WTC11 (cell line): Measurements from ENCODE around the gene CHTF8. TPM values are rescaled to one million over a fixed set of nuclear protein-coding genes. Genes with fewer than 3 reads are reported as not detected.

Source experiments
- ATAC-seq: fragments of 200-7000 bp; cut with Tn5 transposase; 2 replicates; pipeline ENCODE4 v1.10.0; 2021; ENCODE audit warnings: mild to moderate bottlenecking, moderate library complexity
- CTCF ChIA-PET: fragments of 300-600 bp; sonication (Branson Sonifier 250); formaldehyde crosslinking; loops from one replicate; lab custom pipeline; 2021; ENCODE audit warnings: antibody characterized with exemption; lab: Charles Lee
- POLR2A ChIA-PET: fragments of 350-600 bp; sonication (Branson Sonifier 250); formaldehyde crosslinking; loops from one replicate; lab custom pipeline; 2021; ENCODE audit warnings: antibody characterized with exemption; lab: Charles Lee
- DNase-seq: peaks from one replicate; pipeline ENCODE4 v3.0.0; 2021; ENCODE audit warnings: low spot score
- H3K27ac Mint-ChIP-seq: 2 replicates; pipeline ENCODE4 v1.8.0; 2021; ENCODE audit warnings: mixed read lengths
- H3K27me3 Mint-ChIP-seq: 2 replicates; pipeline ENCODE4 v1.8.0; 2021; ENCODE audit warnings: low read depth, mild to moderate bottlenecking, moderate library complexity, mixed read lengths
- H3K36me3 Mint-ChIP-seq: 2 replicates; pipeline ENCODE4 v1.8.0; 2021; ENCODE audit warnings: mixed read lengths
- H3K4me1 Mint-ChIP-seq: 2 replicates; pipeline ENCODE4 v1.8.0; 2022; ENCODE audit warnings: mixed read lengths
- H3K4me3 Mint-ChIP-seq: 2 replicates; pipeline ENCODE4 v1.8.0; 2021; ENCODE audit warnings: mild to moderate bottlenecking, moderate library complexity, mixed read lengths
- H3K9me3 Mint-ChIP-seq: 2 replicates; pipeline ENCODE4 v1.8.0; 2021; ENCODE audit warnings: mixed read lengths
- CREB1 ChIP-seq: sonication (generic); formaldehyde crosslinking; IDR thresholded peaks from 2 replicates; pipeline ENCODE4 v1.8.0; 2023; ENCODE audit warnings: mild to moderate bottlenecking, missing genetic modification reagents
- CREM ChIP-seq: sonication (generic); formaldehyde crosslinking; IDR thresholded peaks from 2 replicates; pipeline ENCODE4 v1.8.1; 2022; ENCODE audit warnings: mild to moderate bottlenecking, missing genetic modification reagents, moderate library complexity
- FOXK1 ChIP-seq: sonication (generic); formaldehyde crosslinking; IDR thresholded peaks from 2 replicates; pipeline ENCODE4 v1.8.0; 2022; ENCODE audit warnings: mild to moderate bottlenecking, moderate library complexity, missing genetic modification reagents
- GABPB1 ChIP-seq: sonication (generic); formaldehyde crosslinking; IDR thresholded peaks from 2 replicates; pipeline ENCODE4 v1.8.1; 2023; ENCODE audit warnings: mild to moderate bottlenecking, missing genetic modification reagents
- JAZF1 ChIP-seq: fragments of 250-450 bp; sonication (Bioruptor Pico); IDR thresholded peaks from 2 replicates; pipeline ENCODE4 v1.9.0; 2021; ENCODE audit warnings: moderate library complexity, mild to moderate bottlenecking, inconsistent platforms
- MYBL2 ChIP-seq: sonication (generic); formaldehyde crosslinking; IDR thresholded peaks from 2 replicates; pipeline ENCODE4 v1.8.1; 2023; ENCODE audit warnings: mild to moderate bottlenecking, moderate library complexity, missing genetic modification reagents
- PRRX2 ChIP-seq: fragments of 250-450 bp; sonication (Bioruptor Pico); IDR thresholded peaks from 2 replicates; pipeline ENCODE4 v1.8.0; 2021; ENCODE audit warnings: mild to moderate bottlenecking
- SMAD4 ChIP-seq: sonication (generic); formaldehyde crosslinking; IDR thresholded peaks from 2 replicates; pipeline ENCODE4 v1.8.0; 2022; ENCODE audit warnings: mild to moderate bottlenecking, missing genetic modification reagents
- SP1 ChIP-seq: sonication (generic); formaldehyde crosslinking; conservative IDR thresholded peaks from 2 replicates; pipeline ENCODE4 v1.8.1; 2022; ENCODE audit warnings: missing genetic modification reagents
- ZNF121 ChIP-seq: sonication (generic); formaldehyde crosslinking; IDR thresholded peaks from 2 replicates; pipeline ENCODE4 v1.8.0; 2023; ENCODE audit warnings: missing genetic modification reagents
- ZNF263 ChIP-seq: sonication (generic); formaldehyde crosslinking; IDR thresholded peaks from 2 replicates; pipeline ENCODE4 v1.8.1; 2022; ENCODE audit warnings: low read depth, mild to moderate bottlenecking, moderate library complexity, missing genetic modification reagents
- total RNA-seq: library from RNA; stranded (reverse); gene quantifications from 3 replicates; pipeline ENCODE4 v1.2.3, GENCODE V29; 2021
- TF ChIP-seq, protein P1 (sequence below): sonication (generic); formaldehyde crosslinking; IDR thresholded peaks from 2 replicates; pipeline ENCODE4 v1.8.1; 2022; ENCODE audit warnings: low read depth, missing genetic modification reagents, borderline replicate concordance
- TF ChIP-seq, protein P2 (sequence below): fragments of 200-600 bp; IDR thresholded peaks from 2 replicates; pipeline ENCODE4 v1.8.0; 2022; ENCODE audit warnings: antibody characterized with exemption
- TF ChIP-seq, protein P3 (sequence below): sonication (generic); formaldehyde crosslinking; IDR thresholded peaks from 2 replicates; pipeline ENCODE4 v1.8.1; 2023; ENCODE audit warnings: mild to moderate bottlenecking, missing genetic modification reagents
- TF ChIP-seq, protein P4 (sequence below): sonication (generic); formaldehyde crosslinking; IDR thresholded peaks from 2 replicates; pipeline ENCODE4 v1.8.0; 2022; ENCODE audit warnings: missing genetic modification reagents
- TF ChIP-seq, protein P5 (sequence below): sonication (generic); formaldehyde crosslinking; IDR thresholded peaks from 2 replicates; pipeline ENCODE4 v1.8.1; 2022; ENCODE audit warnings: low read depth, mild to moderate bottlenecking, moderate library complexity, missing genetic modification reagents, borderline replicate concordance
- TF ChIP-seq, protein P6 (sequence below): fragments of 250-450 bp; sonication (Bioruptor Pico); IDR thresholded peaks from 2 replicates; pipeline ENCODE4 v1.9.0; 2021; ENCODE audit warnings: mild to moderate bottlenecking

CHTF8 gene
- total RNA-seq, 1 experiment from 2014 or later = 115 TPM

DNA sequence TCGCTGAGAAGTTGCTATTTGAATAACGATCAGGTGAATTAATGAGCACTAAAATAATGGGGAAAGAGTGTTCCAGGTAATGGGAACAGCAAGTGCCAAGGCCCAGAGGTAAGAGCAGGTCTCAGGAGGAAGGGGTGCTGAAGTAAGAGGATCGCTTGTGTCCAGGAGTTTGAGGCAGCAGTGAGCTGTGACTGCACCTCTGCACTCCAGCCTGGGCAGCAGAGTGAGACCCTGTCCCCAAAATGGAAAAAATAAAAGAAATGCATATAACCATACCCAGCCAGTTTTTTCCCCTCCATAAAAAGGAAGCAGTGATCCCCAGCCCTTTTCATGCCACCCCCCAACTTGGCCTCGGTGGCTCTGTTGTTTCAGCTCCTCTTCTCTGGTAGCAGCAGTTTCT, 43.7 kb downstream of the CHTF8 start:
- H3K4me3 Mint-ChIP-seq = no peak overlapping the region
- DNase-seq (no peak), ATAC-seq (no peak)
- H3K36me3 Mint-ChIP-seq = peaks cover 8% of the 10 kb centered on the region
- ChIA-PET CTCF (interaction anchor here (1.2 to 1.9 kb wide), 6 partner anchors 10 to 24 kb away, joined by 3 to 6 read pairs (median 4); no protein-coding TSS in a partner anchor), POLR2A (interaction anchor here (1.2 to 1.5 kb wide), 2 partner anchors 12 to 17 kb away, joined by 4 read pairs; partner anchors contain the start of gene HAS3)
- no peaks in the 10 kb centered on the region for H3K9me3 Mint-ChIP-seq
- H3K27ac Mint-ChIP-seq = peak overlapping the region; percentile 7; the same call in 1 of the 2 replicates
- H3K4me1 Mint-ChIP-seq = peaks cover 45% of the 10 kb centered on the region
- H3K27me3 Mint-ChIP-seq = no peaks in the 10 kb centered on the region
- TF ChIP-seq PRRX2 (CRISPR knock-in tag) (no peak), ZNF121 (peak; percentile 97)

DNA sequence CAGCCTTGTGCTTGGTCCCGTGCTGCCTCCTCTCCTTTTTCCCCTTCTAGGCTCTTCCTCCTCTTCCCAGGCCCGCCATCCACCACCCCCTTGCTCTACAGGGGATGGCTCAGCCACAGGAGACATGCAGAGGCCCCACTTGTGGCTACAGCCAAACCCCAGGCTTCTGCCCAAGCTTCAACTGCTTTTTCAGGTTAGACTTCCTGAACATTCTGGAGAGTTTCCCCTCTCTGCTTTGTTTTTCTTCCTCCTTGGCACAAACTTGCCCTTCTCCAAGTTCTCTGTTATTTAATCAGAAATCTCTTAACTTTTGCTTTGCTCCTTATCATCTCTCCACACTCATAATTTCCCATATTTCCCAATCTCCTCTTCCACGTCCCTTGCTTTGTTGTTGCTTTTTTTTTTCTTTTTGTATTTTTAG, 45.2 kb downstream of the CHTF8 start:
- no peak for ATAC-seq
- no peaks in the 10 kb centered on the region for H3K27me3 Mint-ChIP-seq
- TF ChIP-seq GABPB1 (CRISPR knock-in tag) = no peak
- TF ChIP-seq, protein P1, sequence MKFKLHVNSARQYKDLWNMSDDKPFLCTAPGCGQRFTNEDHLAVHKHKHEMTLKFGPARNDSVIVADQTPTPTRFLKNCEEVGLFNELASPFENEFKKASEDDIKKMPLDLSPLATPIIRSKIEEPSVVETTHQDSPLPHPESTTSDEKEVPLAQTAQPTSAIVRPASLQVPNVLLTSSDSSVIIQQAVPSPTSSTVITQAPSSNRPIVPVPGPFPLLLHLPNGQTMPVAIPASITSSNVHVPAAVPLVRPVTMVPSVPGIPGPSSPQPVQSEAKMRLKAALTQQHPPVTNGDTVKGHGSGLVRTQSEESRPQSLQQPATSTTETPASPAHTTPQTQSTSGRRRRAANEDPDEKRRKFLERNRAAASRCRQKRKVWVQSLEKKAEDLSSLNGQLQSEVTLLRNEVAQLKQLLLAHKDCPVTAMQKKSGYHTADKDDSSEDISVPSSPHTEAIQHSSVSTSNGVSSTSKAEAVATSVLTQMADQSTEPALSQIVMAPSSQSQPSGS (CRISPR knock-in tag) = no peak
- TF ChIP-seq, protein P2, sequence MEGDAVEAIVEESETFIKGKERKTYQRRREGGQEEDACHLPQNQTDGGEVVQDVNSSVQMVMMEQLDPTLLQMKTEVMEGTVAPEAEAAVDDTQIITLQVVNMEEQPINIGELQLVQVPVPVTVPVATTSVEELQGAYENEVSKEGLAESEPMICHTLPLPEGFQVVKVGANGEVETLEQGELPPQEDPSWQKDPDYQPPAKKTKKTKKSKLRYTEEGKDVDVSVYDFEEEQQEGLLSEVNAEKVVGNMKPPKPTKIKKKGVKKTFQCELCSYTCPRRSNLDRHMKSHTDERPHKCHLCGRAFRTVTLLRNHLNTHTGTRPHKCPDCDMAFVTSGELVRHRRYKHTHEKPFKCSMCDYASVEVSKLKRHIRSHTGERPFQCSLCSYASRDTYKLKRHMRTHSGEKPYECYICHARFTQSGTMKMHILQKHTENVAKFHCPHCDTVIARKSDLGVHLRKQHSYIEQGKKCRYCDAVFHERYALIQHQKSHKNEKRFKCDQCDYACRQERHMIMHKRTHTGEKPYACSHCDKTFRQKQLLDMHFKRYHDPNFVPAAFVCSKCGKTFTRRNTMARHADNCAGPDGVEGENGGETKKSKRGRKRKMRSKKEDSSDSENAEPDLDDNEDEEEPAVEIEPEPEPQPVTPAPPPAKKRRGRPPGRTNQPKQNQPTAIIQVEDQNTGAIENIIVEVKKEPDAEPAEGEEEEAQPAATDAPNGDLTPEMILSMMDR = no peak
- TF ChIP-seq, protein P3, sequence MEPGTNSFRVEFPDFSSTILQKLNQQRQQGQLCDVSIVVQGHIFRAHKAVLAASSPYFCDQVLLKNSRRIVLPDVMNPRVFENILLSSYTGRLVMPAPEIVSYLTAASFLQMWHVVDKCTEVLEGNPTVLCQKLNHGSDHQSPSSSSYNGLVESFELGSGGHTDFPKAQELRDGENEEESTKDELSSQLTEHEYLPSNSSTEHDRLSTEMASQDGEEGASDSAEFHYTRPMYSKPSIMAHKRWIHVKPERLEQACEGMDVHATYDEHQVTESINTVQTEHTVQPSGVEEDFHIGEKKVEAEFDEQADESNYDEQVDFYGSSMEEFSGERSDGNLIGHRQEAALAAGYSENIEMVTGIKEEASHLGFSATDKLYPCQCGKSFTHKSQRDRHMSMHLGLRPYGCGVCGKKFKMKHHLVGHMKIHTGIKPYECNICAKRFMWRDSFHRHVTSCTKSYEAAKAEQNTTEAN (CRISPR knock-in tag) = no peak
- no peak for TF ChIP-seq SMAD4 (CRISPR knock-in tag)
- TF ChIP-seq ZNF263 = no peak
- no peak for TF ChIP-seq SP1 (CRISPR knock-in tag)
- no peak for TF ChIP-seq CREM
- no peak for TF ChIP-seq FOXK1 (CRISPR knock-in tag)
- TF ChIP-seq, all 79 proteins: peak for 0
- ChIA-PET POLR2A (no interaction called here), CTCF (no interaction called here)
- no peak for DNase-seq
- H3K36me3 Mint-ChIP-seq = peaks cover 8% of the 10 kb centered on the region
- peak overlapping the region; percentile 79 for H3K27ac Mint-ChIP-seq
- H3K4me3 Mint-ChIP-seq = no peak overlapping the region
- H3K4me1 Mint-ChIP-seq = peaks cover 50% of the 10 kb centered on the region
- H3K9me3 Mint-ChIP-seq = no peaks in the 10 kb centered on the region

DNA sequence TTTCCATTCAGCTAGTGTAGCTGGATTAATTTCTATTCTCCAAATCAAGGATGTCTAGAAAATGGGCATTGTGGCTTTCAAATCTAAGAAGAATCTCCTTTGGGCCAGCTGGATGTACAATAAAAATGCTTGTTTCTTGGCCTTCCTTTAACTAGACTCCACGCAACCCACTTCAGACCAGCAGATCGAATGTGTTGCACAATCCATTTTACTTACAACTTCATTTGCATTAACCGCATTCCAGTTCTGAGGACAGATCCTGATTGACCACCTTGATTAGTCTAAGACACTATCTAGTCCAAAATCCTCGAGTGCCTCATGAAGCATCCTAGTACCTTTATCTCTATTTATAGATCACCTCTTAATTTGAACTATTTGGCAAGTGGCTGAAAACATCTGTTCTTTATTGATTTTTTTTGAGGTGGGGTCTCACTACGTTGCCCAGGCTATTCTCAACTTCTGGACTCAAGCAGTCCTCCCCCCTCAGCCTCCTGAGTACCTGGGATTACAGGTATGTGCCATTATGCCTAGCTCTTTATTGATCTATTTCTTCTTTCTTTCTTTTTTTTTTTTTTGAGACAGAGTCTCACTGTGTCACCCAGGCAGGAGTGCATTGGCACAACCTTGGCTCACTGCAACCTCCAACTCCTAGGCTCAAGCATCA, 47.2 kb downstream of the CHTF8 start:
- no peak for ATAC-seq
- H3K4me1 Mint-ChIP-seq = peaks cover 42% of the 10 kb centered on the region
- no peaks in the 10 kb centered on the region for H3K27me3 Mint-ChIP-seq

More for the DNA sequence above, 47.2 kb downstream of the CHTF8 start:
- Mint-ChIP-seq H3K27ac (no peak overlapping the region), H3K4me3 (no peak overlapping the region), H3K36me3 (peaks cover 8% of the 10 kb centered on the region), H3K9me3 (no peaks in the 10 kb centered on the region)
- TF ChIP-seq, protein P4, sequence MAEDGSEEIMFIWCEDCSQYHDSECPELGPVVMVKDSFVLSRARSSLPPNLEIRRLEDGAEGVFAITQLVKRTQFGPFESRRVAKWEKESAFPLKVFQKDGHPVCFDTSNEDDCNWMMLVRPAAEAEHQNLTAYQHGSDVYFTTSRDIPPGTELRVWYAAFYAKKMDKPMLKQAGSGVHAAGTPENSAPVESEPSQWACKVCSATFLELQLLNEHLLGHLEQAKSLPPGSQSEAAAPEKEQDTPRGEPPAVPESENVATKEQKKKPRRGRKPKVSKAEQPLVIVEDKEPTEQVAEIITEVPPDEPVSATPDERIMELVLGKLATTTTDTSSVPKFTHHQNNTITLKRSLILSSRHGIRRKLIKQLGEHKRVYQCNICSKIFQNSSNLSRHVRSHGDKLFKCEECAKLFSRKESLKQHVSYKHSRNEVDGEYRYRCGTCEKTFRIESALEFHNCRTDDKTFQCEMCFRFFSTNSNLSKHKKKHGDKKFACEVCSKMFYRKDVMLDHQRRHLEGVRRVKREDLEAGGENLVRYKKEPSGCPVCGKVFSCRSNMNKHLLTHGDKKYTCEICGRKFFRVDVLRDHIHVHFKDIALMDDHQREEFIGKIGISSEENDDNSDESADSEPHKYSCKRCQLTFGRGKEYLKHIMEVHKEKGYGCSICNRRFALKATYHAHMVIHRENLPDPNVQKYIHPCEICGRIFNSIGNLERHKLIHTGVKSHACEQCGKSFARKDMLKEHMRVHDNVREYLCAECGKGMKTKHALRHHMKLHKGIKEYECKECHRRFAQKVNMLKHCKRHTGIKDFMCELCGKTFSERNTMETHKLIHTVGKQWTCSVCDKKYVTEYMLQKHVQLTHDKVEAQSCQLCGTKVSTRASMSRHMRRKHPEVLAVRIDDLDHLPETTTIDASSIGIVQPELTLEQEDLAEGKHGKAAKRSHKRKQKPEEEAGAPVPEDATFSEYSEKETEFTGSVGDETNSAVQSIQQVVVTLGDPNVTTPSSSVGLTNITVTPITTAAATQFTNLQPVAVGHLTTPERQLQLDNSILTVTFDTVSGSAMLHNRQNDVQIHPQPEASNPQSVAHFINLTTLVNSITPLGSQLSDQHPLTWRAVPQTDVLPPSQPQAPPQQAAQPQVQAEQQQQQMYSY (CRISPR knock-in tag) = no peak
- TF ChIP-seq ZNF121 = peak; percentile 62; the same call in 1 of the 2 replicates
- TF ChIP-seq, protein P5, sequence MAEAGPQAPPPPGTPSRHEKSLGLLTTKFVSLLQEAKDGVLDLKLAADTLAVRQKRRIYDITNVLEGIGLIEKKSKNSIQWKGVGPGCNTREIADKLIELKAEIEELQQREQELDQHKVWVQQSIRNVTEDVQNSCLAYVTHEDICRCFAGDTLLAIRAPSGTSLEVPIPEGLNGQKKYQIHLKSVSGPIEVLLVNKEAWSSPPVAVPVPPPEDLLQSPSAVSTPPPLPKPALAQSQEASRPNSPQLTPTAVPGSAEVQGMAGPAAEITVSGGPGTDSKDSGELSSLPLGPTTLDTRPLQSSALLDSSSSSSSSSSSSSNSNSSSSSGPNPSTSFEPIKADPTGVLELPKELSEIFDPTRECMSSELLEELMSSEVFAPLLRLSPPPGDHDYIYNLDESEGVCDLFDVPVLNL = no peak
- no peak for TF ChIP-seq JAZF1 (CRISPR knock-in tag)
- TF ChIP-seq, protein P6, sequence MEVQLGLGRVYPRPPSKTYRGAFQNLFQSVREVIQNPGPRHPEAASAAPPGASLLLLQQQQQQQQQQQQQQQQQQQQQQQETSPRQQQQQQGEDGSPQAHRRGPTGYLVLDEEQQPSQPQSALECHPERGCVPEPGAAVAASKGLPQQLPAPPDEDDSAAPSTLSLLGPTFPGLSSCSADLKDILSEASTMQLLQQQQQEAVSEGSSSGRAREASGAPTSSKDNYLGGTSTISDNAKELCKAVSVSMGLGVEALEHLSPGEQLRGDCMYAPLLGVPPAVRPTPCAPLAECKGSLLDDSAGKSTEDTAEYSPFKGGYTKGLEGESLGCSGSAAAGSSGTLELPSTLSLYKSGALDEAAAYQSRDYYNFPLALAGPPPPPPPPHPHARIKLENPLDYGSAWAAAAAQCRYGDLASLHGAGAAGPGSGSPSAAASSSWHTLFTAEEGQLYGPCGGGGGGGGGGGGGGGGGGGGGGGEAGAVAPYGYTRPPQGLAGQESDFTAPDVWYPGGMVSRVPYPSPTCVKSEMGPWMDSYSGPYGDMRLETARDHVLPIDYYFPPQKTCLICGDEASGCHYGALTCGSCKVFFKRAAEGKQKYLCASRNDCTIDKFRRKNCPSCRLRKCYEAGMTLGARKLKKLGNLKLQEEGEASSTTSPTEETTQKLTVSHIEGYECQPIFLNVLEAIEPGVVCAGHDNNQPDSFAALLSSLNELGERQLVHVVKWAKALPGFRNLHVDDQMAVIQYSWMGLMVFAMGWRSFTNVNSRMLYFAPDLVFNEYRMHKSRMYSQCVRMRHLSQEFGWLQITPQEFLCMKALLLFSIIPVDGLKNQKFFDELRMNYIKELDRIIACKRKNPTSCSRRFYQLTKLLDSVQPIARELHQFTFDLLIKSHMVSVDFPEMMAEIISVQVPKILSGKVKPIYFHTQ (CRISPR knock-in tag) = no peak
- TF ChIP-seq MYBL2 (CRISPR knock-in tag) = no peak
- TF ChIP-seq CREB1 (CRISPR knock-in tag) = no peak
- no peak for DNase-seq
- POLR2A ChIA-PET = no interaction called here
- CTCF ChIA-PET = interaction anchor here (0.6 to 2.3 kb wide), 7 partner anchors 9 to 395 kb away, joined by 3 to 8 read pairs (median 3); no protein-coding TSS in a partner anchor
